ENCODE data around the gene TPX2. TPM values are rescaled to one million over a fixed set of nuclear protein-coding genes. Genes with fewer than 3 reads are reported as not detected.

TPX2 gene
- polyA plus RNA-seq, 1 donor from 2014 or later: 2.1 TPM

- no peak overlapping the region for H3K4me3 ChIP-seq (ENCODE audit: low read length)
- no peaks in the 10 kb centered on the region for H3K9me3 ChIP-seq (ENCODE audit: low read length)
- TF ChIP-seq EP300 (conservative IDR thresholded peaks at IDR 0.05; ENCODE audit: poor library complexity, severe bottlenecking) (no peak), TAF1 (IDR thresholded peaks at IDR 0.05; ENCODE audit: low read depth) (no peak), EZH2 (IDR thresholded peaks at IDR 0.05; ENCODE audit: borderline replicate concordance, insufficient read depth, low read length, poor library complexity, severe bottlenecking) (no peak), MXI1 (conservative IDR thresholded peaks at IDR 0.05; ENCODE audit: poor library complexity, severe bottlenecking) (no peak), SMC3 (conservative IDR thresholded peaks at IDR 0.05; ENCODE audit: poor library complexity) (no peak), RAD21 (conservative IDR thresholded peaks at IDR 0.05) (no peak), POLR2AphosphoS5 (IDR thresholded peaks at IDR 0.05) (no peak)
- TF ChIP-seq, protein P1, sequence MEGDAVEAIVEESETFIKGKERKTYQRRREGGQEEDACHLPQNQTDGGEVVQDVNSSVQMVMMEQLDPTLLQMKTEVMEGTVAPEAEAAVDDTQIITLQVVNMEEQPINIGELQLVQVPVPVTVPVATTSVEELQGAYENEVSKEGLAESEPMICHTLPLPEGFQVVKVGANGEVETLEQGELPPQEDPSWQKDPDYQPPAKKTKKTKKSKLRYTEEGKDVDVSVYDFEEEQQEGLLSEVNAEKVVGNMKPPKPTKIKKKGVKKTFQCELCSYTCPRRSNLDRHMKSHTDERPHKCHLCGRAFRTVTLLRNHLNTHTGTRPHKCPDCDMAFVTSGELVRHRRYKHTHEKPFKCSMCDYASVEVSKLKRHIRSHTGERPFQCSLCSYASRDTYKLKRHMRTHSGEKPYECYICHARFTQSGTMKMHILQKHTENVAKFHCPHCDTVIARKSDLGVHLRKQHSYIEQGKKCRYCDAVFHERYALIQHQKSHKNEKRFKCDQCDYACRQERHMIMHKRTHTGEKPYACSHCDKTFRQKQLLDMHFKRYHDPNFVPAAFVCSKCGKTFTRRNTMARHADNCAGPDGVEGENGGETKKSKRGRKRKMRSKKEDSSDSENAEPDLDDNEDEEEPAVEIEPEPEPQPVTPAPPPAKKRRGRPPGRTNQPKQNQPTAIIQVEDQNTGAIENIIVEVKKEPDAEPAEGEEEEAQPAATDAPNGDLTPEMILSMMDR (IDR thresholded peaks at IDR 0.05; ENCODE audit: poor library complexity, severe bottlenecking): no peak
- TF ChIP-seq, protein P2, sequence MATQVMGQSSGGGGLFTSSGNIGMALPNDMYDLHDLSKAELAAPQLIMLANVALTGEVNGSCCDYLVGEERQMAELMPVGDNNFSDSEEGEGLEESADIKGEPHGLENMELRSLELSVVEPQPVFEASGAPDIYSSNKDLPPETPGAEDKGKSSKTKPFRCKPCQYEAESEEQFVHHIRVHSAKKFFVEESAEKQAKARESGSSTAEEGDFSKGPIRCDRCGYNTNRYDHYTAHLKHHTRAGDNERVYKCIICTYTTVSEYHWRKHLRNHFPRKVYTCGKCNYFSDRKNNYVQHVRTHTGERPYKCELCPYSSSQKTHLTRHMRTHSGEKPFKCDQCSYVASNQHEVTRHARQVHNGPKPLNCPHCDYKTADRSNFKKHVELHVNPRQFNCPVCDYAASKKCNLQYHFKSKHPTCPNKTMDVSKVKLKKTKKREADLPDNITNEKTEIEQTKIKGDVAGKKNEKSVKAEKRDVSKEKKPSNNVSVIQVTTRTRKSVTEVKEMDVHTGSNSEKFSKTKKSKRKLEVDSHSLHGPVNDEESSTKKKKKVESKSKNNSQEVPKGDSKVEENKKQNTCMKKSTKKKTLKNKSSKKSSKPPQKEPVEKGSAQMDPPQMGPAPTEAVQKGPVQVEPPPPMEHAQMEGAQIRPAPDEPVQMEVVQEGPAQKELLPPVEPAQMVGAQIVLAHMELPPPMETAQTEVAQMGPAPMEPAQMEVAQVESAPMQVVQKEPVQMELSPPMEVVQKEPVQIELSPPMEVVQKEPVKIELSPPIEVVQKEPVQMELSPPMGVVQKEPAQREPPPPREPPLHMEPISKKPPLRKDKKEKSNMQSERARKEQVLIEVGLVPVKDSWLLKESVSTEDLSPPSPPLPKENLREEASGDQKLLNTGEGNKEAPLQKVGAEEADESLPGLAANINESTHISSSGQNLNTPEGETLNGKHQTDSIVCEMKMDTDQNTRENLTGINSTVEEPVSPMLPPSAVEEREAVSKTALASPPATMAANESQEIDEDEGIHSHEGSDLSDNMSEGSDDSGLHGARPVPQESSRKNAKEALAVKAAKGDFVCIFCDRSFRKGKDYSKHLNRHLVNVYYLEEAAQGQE (IDR thresholded peaks at IDR 0.05; ENCODE audit: borderline replicate concordance): no peak
- no peak overlapping the region for H3K4me2 ChIP-seq (ENCODE audit: low read length)
- no peaks in the 10 kb centered on the region for H3K9me2 ChIP-seq (ENCODE audit: insufficient read depth, low read length)
- no peaks in the 10 kb centered on the region for H3K27me3 ChIP-seq (ENCODE audit: insufficient read depth, low read depth, low read length)
- no peak overlapping the region for H2AFZ ChIP-seq (ENCODE audit: low read depth, low read length)
- H3K27ac ChIP-seq (ENCODE audit: low read length): no peak overlapping the region
- H4K20me1 ChIP-seq (ENCODE audit: insufficient read depth): no peaks in the 10 kb centered on the region
- H3K36me3 ChIP-seq (ENCODE audit: insufficient read depth, low read length): no peaks in the 10 kb centered on the region
- H3K9ac ChIP-seq (ENCODE audit: low read length): no peak overlapping the region
- no peaks in the 10 kb centered on the region for H3F3A ChIP-seq (ENCODE audit: insufficient read depth, low read length, poor library complexity, severe bottlenecking)
- H3K79me2 ChIP-seq (replicated peaks; ENCODE audit: insufficient read depth, low read length): no peaks in the 10 kb centered on the region
Measured at GRCh38 chr20:31837896-31838397, 98.9 kb downstream of the TPX2 start.

GRCh38 chr20:31838646-31839292, 99.7 kb downstream of the TPX2 start:
- H3K4me2 ChIP-seq (ENCODE audit: low read length): no peak overlapping the region
- TF ChIP-seq EZH2 (IDR thresholded peaks at IDR 0.05; ENCODE audit: borderline replicate concordance, insufficient read depth, low read length, poor library complexity, severe bottlenecking) (no peak), RAD21 (conservative IDR thresholded peaks at IDR 0.05) (no peak), TAF1 (IDR thresholded peaks at IDR 0.05; ENCODE audit: low read depth) (no peak), POLR2AphosphoS5 (IDR thresholded peaks at IDR 0.05) (no peak), EP300 (conservative IDR thresholded peaks at IDR 0.05; ENCODE audit: poor library complexity, severe bottlenecking) (no peak), MXI1 (conservative IDR thresholded peaks at IDR 0.05; ENCODE audit: poor library complexity, severe bottlenecking) (no peak), SMC3 (conservative IDR thresholded peaks at IDR 0.05; ENCODE audit: poor library complexity) (no peak)
- TF ChIP-seq, protein P1 (IDR thresholded peaks at IDR 0.05; ENCODE audit: poor library complexity, severe bottlenecking): no peak
- TF ChIP-seq, protein P2 (IDR thresholded peaks at IDR 0.05; ENCODE audit: borderline replicate concordance): no peak

More at GRCh38 chr20:31838646-31839292, 99.7 kb downstream of the TPX2 start:
- Histone ChIP-seq H3K4me3 (ENCODE audit: low read length) (no peak overlapping the region), H2AFZ (ENCODE audit: low read depth, low read length) (no peak overlapping the region), H3K9me2 (ENCODE audit: insufficient read depth, low read length) (no peaks in the 10 kb centered on the region), H3F3A (ENCODE audit: insufficient read depth, low read length, poor library complexity, severe bottlenecking) (no peaks in the 10 kb centered on the region), H3K27ac (ENCODE audit: low read length) (no peak overlapping the region), H3K79me2 (replicated peaks; ENCODE audit: insufficient read depth, low read length) (no peaks in the 10 kb centered on the region), H3K27me3 (ENCODE audit: insufficient read depth, low read depth, low read length) (no peaks in the 10 kb centered on the region), H3K9me3 (ENCODE audit: low read length) (no peaks in the 10 kb centered on the region), H4K20me1 (ENCODE audit: insufficient read depth) (no peaks in the 10 kb centered on the region), H3K36me3 (ENCODE audit: insufficient read depth, low read length) (no peaks in the 10 kb centered on the region), H3K9ac (ENCODE audit: low read length) (no peak overlapping the region)
